ENCODE data around the gene ACP1.

DNA sequence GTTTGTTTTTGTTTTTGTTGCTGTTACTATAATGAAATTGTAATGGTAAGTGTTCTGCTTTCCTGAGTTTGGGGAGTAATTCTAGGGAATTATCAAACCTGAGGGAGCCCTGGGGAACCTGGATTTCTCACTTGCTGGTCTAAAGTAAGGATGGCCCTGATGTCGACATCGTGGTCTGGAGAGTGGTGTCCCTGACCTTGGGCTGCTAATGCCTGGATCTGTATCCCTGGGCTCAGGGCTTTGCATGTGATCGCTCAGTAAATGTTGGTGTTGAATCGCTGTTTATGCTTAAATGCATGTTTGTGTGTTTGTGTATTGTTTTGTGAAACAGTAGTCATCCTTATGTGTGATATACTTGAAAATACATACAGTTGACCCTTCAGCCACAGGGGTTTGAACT, 6.1 kb downstream of the ACP1 start:
- TF ChIP-seq, protein P1, sequence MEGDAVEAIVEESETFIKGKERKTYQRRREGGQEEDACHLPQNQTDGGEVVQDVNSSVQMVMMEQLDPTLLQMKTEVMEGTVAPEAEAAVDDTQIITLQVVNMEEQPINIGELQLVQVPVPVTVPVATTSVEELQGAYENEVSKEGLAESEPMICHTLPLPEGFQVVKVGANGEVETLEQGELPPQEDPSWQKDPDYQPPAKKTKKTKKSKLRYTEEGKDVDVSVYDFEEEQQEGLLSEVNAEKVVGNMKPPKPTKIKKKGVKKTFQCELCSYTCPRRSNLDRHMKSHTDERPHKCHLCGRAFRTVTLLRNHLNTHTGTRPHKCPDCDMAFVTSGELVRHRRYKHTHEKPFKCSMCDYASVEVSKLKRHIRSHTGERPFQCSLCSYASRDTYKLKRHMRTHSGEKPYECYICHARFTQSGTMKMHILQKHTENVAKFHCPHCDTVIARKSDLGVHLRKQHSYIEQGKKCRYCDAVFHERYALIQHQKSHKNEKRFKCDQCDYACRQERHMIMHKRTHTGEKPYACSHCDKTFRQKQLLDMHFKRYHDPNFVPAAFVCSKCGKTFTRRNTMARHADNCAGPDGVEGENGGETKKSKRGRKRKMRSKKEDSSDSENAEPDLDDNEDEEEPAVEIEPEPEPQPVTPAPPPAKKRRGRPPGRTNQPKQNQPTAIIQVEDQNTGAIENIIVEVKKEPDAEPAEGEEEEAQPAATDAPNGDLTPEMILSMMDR (IDR thresholded peaks at IDR 0.05): no peak
- TF ChIP-seq POLR2A (IDR thresholded peaks at IDR 0.05; ENCODE audit: low read depth): no peak
- TF ChIP-seq EP300 (IDR thresholded peaks at IDR 0.05): no peak
- TF ChIP-seq POLR2AphosphoS5 (IDR thresholded peaks at IDR 0.05): no peak

Data from esophagus muscularis mucosa (tissue), 4 donors.